ENCODE measurements around the gene SKI. TPM values are rescaled to one million over a fixed set of nuclear protein-coding genes. Genes with fewer than 3 reads are reported as not detected.

SKI gene
- total and polyA plus RNA-seq, 9 of the 15 experiments (the other 6 are each of a cell fraction or from before 2014, with no cell fraction given): 0.10 to 60.5 (median 4.6) TPM

DNA sequence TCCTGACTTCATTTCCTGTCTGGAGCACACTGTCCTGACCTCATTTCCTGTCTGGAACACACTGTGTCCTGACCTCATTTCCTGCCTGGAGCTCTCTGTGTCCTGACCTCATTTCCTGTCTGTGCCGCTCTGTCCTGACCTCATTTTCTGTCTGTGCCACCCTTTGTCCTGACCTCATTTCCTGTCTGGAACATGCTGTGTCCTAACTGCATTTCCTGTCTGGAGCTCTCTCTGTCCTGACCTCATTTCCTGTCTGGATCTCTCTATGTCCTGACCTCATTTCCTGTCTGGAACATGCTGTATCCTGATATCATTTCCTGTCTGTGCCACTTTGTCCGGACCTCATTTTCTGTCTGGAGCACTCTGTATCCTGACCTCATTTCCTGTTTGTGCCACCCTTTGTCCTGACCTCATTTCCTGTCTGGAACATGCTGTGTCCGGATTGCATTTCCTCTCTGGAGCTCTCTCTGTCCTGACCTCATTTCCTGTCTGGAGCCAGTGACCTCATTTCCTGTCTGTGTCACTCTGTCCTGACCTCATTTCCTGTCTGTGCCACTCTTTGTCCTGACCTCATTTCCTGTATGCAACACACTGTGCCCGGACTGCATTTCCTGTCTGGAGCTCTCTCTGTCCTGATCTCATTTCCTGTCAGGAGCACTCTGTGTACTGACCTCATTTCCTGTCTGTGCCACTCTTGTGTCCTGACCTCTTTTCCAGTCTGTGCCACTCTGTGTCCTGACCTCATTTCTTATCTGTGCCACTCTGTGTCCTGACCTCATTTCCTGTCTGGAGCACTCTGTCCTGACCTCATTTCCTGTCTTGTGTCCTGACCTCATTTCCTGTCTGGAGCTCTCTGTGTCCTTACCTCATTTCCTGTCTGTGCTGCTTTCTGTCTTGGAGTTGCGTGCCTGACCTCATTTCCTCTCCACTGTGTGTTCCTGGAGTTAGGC is 27.6 kb downstream of the SKI start (continued):
- TF ChIP-seq, protein P1, sequence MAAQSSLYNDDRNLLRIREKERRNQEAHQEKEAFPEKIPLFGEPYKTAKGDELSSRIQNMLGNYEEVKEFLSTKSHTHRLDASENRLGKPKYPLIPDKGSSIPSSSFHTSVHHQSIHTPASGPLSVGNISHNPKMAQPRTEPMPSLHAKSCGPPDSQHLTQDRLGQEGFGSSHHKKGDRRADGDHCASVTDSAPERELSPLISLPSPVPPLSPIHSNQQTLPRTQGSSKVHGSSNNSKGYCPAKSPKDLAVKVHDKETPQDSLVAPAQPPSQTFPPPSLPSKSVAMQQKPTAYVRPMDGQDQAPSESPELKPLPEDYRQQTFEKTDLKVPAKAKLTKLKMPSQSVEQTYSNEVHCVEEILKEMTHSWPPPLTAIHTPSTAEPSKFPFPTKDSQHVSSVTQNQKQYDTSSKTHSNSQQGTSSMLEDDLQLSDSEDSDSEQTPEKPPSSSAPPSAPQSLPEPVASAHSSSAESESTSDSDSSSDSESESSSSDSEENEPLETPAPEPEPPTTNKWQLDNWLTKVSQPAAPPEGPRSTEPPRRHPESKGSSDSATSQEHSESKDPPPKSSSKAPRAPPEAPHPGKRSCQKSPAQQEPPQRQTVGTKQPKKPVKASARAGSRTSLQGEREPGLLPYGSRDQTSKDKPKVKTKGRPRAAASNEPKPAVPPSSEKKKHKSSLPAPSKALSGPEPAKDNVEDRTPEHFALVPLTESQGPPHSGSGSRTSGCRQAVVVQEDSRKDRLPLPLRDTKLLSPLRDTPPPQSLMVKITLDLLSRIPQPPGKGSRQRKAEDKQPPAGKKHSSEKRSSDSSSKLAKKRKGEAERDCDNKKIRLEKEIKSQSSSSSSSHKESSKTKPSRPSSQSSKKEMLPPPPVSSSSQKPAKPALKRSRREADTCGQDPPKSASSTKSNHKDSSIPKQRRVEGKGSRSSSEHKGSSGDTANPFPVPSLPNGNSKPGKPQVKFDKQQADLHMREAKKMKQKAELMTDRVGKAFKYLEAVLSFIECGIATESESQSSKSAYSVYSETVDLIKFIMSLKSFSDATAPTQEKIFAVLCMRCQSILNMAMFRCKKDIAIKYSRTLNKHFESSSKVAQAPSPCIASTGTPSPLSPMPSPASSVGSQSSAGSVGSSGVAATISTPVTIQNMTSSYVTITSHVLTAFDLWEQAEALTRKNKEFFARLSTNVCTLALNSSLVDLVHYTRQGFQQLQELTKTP (IDR thresholded peaks at IDR 0.05; ENCODE audit: low read depth in 1 of 2, partially characterized antibody in 2 of 2): no peak
- TF ChIP-seq, protein P2, sequence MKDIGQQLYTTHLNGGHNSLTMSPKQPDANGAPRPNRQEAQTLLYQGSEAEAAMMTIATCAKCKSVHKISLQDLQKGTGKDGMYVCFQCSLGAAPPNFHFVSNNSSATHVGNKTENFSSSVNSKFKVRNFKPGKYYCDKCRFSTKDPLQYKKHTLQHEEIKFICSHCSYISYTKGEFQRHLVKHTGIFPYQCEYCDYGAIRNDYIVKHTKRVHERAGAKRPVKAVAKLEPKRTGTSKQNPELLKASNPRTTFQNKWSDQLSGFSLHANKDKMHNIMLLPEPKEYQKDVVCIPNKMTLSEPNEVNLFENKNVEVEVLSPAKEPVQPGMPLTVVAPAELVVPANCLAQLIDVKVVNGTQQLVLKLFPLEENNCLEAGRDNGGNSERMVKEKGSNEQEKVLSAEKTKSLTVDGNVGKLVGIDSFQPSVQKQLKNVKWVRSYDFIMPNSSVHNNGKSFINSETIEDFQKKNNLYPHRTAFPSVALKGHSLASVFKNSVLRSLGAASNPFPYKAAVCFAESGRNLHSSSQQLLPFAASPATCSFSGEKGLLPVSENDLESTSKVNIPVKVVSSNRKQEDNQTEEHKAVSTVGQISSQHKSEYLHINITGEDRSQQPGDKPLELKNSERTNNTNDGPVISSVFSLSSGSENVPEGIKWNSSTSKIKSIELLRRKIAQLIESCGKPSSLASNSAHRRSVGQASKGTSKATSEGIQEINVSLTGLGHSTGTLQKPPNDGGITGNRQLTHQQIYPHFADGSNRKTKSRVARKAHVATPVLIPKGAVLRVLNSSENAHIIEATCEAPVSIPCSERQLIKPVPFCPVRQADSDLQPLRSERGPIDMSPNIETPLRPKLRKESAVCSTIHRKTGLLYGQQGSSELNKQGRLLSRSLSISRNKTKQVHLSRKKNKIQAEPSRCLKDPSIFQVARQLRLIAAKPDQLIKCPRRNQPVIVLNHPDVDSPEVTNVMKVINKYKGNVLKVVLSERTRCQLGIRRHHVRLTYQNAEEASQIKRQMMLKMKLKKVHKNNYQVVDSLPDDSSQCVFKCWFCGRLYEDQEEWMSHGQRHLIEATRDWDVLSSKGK (CRISPR knock-in tag; IDR thresholded peaks at IDR 0.05): no peak
- TF ChIP-seq, protein P3, sequence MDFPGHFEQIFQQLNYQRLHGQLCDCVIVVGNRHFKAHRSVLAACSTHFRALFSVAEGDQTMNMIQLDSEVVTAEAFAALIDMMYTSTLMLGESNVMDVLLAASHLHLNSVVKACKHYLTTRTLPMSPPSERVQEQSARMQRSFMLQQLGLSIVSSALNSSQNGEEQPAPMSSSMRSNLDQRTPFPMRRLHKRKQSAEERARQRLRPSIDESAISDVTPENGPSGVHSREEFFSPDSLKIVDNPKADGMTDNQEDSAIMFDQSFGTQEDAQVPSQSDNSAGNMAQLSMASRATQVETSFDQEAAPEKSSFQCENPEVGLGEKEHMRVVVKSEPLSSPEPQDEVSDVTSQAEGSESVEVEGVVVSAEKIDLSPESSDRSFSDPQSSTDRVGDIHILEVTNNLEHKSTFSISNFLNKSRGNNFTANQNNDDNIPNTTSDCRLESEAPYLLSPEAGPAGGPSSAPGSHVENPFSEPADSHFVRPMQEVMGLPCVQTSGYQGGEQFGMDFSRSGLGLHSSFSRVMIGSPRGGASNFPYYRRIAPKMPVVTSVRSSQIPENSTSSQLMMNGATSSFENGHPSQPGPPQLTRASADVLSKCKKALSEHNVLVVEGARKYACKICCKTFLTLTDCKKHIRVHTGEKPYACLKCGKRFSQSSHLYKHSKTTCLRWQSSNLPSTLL (IDR thresholded peaks at IDR 0.05): no peak
- TF ChIP-seq, protein P4, sequence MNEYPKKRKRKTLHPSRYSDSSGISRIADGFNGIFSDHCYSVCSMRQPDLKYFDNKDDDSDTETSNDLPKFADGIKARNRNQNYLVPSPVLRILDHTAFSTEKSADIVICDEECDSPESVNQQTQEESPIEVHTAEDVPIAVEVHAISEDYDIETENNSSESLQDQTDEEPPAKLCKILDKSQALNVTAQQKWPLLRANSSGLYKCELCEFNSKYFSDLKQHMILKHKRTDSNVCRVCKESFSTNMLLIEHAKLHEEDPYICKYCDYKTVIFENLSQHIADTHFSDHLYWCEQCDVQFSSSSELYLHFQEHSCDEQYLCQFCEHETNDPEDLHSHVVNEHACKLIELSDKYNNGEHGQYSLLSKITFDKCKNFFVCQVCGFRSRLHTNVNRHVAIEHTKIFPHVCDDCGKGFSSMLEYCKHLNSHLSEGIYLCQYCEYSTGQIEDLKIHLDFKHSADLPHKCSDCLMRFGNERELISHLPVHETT (CRISPR knock-in tag; conservative IDR thresholded peaks at IDR 0.05 in 1 of 2, IDR thresholded peaks at IDR 0.05 in 1 of 2): no peak
- TF ChIP-seq HMGN3 (IDR thresholded peaks at IDR 0.05; ENCODE audit: borderline replicate concordance, extremely low read depth, insufficient read length, low read depth, low read length) (no peak), BMI1 (IDR thresholded peaks at IDR 0.05; ENCODE audit: low read length) (no peak), PHF8 (IDR thresholded peaks at IDR 0.05; ENCODE audit: borderline replicate concordance, low read length) (no peak), KLF16 (IDR thresholded peaks at IDR 0.05) (no peak), SRSF1 (IDR thresholded peaks at IDR 0.05; ENCODE audit: low read depth, low read length) (no peak), ZBTB17 (CRISPR knock-in tag; IDR thresholded peaks at IDR 0.05) (no peak), ZNF347 (CRISPR knock-in tag; IDR thresholded peaks at IDR 0.05; ENCODE audit: low read depth) (no peak), SMAD2 (IDR thresholded peaks at IDR 0.05; ENCODE audit: low read depth, low read length) (no peak)
- TF ChIP-seq, protein P5, sequence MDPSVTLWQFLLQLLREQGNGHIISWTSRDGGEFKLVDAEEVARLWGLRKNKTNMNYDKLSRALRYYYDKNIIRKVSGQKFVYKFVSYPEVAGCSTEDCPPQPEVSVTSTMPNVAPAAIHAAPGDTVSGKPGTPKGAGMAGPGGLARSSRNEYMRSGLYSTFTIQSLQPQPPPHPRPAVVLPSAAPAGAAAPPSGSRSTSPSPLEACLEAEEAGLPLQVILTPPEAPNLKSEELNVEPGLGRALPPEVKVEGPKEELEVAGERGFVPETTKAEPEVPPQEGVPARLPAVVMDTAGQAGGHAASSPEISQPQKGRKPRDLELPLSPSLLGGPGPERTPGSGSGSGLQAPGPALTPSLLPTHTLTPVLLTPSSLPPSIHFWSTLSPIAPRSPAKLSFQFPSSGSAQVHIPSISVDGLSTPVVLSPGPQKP (CRISPR knock-in tag; IDR thresholded peaks at IDR 0.05): no peak

All from K562 (cell line).